Suprapubic skin (tissue), 4 donors: ENCODE results near the gene KAZN. TPM values are rescaled to one million over a fixed set of nuclear protein-coding genes. Genes with fewer than 3 reads are reported as not detected.
A peak's percentile ranks its signal among the peaks of the same experiment; 100 is the strongest.

Source experiments
- DNase-seq, 2 donors: peaks; one replicate each; pipeline ENCODE4 v3.0.0-alpha.2; 2019; ENCODE audit warnings: low spot score in 2 of 2
- H3K27ac ChIP-seq: fragments of 200-600 bp; sonication (generic); one replicate; pipeline ENCODE4 v1.5.1; 2019
- H3K27me3 ChIP-seq: fragments of 200-600 bp; sonication (generic); one replicate; pipeline ENCODE4 v1.5.1; 2019
- H3K36me3 ChIP-seq: fragments of 200-600 bp; sonication (generic); one replicate; pipeline ENCODE4 v1.5.1; 2019
- H3K4me1 ChIP-seq: fragments of 200-600 bp; sonication (generic); one replicate; pipeline ENCODE4 v1.5.1; 2019
- H3K4me3 ChIP-seq: fragments of 200-600 bp; sonication (generic); one replicate; pipeline ENCODE4 v1.5.1; 2019; ENCODE audit warnings: mild to moderate bottlenecking
- H3K9me3 ChIP-seq: fragments of 200-600 bp; sonication (generic); one replicate; pipeline ENCODE4 v1.5.1; 2019
- EP300 ChIP-seq: sonication (generic); formaldehyde crosslinking; IDR thresholded peaks from one replicate; pipeline ENCODE4 v1.6.1; 2017; ENCODE audit warnings: antibody characterized with exemption
- POLR2A ChIP-seq, 2 donors: fragments of 450-650 bp; IDR thresholded peaks; one replicate each; pipeline ENCODE4 v1.6.1; 2017; ENCODE audit warnings: antibody characterized with exemption in 2 of 2, mild to moderate bottlenecking in 2 of 2, moderate library complexity in 2 of 2
- POLR2AphosphoS5 ChIP-seq, 3 donors: sonication (generic); formaldehyde crosslinking; IDR thresholded peaks; one replicate each; pipeline ENCODE4 v1.6.1; 2017; ENCODE audit warnings: antibody characterized with exemption in 3 of 3
- WGBS: methylation state at CpG from one replicate; pipeline ENCODE4 v1.1.5; 2018; 5-methylcytosine and 5-hydroxymethylcytosine counted together
- total RNA-seq, 4 donors: library from RNA; depleted of rRNA; stranded (reverse); fragments of >200 nt; gene quantifications; one replicate each; pipeline ENCODE4 v1.1.0, GENCODE V29; 2016
- TF ChIP-seq, protein P1 (sequence below), 2 donors: fragments of 200-600 bp in 1 of 2; fragments of 450-650 bp in 1 of 2; sonication (generic) in 1 of 2; IDR thresholded peaks; one replicate each; pipeline ENCODE4 v1.5.1; 2016 to 2019; ENCODE audit warnings: antibody characterized with exemption in 2 of 2, mild to moderate bottlenecking in 1 of 2, moderate library complexity in 1 of 2

Gene KAZN
- total RNA-seq, 4 donors from 2014 or later: 29.2 to 37.5 (median 31.7) TPM

DNA sequence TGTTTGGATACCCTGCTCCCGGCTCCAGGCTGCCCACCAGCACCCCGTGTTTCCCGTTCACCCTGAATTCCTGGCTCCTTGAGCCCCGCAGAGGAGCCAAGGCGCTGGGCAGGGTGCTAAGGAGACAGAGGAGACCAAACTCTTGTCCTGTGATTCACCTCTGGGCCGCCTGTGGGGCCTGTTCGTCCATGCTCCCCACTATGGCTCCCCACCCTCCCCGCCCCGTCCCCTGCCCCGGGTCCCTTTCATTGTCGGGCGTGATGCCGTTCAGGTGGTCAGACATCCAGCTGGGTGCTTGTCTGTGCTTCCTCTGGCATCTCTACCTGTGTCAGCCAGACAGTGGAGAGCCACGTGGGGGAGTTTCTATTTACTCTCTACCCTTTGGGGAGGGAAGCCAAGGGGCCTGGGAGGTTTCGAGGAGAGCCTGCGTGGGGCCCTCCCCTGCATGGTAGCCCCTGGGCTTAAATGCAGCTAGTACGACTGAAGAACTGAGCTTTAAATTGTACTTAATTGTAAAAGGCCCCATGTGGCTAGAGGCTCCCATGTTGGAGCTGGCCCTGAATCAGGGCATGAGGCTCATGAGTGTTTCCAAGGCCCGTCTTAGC is 333.7 kb downstream of the KAZN start:
- TF ChIP-seq, protein P1, sequence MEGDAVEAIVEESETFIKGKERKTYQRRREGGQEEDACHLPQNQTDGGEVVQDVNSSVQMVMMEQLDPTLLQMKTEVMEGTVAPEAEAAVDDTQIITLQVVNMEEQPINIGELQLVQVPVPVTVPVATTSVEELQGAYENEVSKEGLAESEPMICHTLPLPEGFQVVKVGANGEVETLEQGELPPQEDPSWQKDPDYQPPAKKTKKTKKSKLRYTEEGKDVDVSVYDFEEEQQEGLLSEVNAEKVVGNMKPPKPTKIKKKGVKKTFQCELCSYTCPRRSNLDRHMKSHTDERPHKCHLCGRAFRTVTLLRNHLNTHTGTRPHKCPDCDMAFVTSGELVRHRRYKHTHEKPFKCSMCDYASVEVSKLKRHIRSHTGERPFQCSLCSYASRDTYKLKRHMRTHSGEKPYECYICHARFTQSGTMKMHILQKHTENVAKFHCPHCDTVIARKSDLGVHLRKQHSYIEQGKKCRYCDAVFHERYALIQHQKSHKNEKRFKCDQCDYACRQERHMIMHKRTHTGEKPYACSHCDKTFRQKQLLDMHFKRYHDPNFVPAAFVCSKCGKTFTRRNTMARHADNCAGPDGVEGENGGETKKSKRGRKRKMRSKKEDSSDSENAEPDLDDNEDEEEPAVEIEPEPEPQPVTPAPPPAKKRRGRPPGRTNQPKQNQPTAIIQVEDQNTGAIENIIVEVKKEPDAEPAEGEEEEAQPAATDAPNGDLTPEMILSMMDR (IDR thresholded peaks at IDR 0.05): no peak
- TF ChIP-seq POLR2AphosphoS5 (IDR thresholded peaks at IDR 0.05) (no peak), EP300 (no peak)
- no peaks in the 10 kb centered on the region for H3K27me3 ChIP-seq
- no peak for DNase-seq
- H3K4me3 ChIP-seq: no peak overlapping the region
- H3K36me3 ChIP-seq: no peaks in the 10 kb centered on the region
- WGBS: 91% methylated on average over 8 of the region's 18 CpGs
- H3K27ac ChIP-seq: no peak overlapping the region
- no peaks in the 10 kb centered on the region for H3K9me3 ChIP-seq
- H3K4me1 ChIP-seq: peaks cover 25% of the 10 kb centered on the region

DNA sequence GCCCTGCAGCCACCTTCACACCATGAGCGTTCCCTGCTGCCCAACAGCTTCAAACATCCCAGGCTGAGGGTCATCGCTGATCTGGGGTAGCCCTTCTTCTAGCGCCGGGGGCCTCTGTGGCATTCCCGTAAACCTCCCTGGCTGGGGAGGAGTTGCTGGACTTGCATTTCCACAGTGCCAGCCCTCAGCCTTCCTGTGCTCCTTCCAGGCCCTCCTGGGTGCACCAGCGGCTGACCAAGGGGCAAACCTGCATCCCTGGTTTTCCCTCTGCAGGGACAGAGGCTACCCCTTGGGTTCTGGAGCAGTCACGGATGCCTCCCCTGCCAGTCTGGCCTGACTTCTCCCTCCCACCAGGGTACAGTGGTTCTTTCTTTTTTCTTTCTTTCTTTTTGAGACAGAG is 336.4 kb downstream of the KAZN start:
- 90% methylated on average over 7 of the region's 7 CpGs for WGBS
- no peak overlapping the region for H3K4me3 ChIP-seq
- no peaks in the 10 kb centered on the region for H3K9me3 ChIP-seq
- no peaks in the 10 kb centered on the region for H3K27me3 ChIP-seq
- no peak for DNase-seq
- no peak for TF ChIP-seq POLR2AphosphoS5 (IDR thresholded peaks at IDR 0.05)
- no peak for TF ChIP-seq EP300
- TF ChIP-seq POLR2A (IDR thresholded peaks at IDR 0.05): no peak
- H3K27ac ChIP-seq: no peak overlapping the region
- no peaks in the 10 kb centered on the region for H3K36me3 ChIP-seq
- peaks cover 18% of the 10 kb centered on the region for H3K4me1 ChIP-seq

DNA sequence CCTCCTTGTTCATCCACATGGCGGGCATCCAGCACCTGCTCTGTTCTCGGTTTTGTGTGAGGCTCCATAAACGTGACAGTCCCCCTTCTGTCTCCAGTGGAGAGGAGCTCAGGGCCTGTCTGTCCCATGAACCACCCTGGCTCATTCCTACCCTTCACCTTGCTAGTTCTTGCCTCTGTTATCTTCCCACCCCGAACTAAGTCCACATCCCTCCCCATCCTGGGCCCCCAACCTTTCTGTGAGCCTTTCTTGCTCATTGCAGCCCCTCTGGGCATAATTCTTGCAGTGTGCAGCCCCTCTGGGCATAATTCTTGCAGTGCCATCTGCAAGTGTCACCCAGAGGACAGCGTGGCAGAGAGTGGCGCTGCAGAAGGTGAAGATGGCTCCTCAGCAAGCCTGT is 338.3 kb downstream of the KAZN start:
- no peaks in the 10 kb centered on the region for H3K9me3 ChIP-seq
- no peaks in the 10 kb centered on the region for H3K36me3 ChIP-seq
- no peaks in the 10 kb centered on the region for H3K27me3 ChIP-seq
- WGBS: 88% methylated on average over 6 of the region's 6 CpGs
- H3K27ac ChIP-seq: no peak overlapping the region
- DNase-seq: no peak
- H3K4me1 ChIP-seq: peaks cover 21% of the 10 kb centered on the region
- no peak for TF ChIP-seq POLR2A (IDR thresholded peaks at IDR 0.05)
- no peak for TF ChIP-seq EP300
- TF ChIP-seq, protein P1 (IDR thresholded peaks at IDR 0.05): no peak
- no peak for TF ChIP-seq POLR2AphosphoS5 (IDR thresholded peaks at IDR 0.05)
- H3K4me3 ChIP-seq: no peak overlapping the region

DNA sequence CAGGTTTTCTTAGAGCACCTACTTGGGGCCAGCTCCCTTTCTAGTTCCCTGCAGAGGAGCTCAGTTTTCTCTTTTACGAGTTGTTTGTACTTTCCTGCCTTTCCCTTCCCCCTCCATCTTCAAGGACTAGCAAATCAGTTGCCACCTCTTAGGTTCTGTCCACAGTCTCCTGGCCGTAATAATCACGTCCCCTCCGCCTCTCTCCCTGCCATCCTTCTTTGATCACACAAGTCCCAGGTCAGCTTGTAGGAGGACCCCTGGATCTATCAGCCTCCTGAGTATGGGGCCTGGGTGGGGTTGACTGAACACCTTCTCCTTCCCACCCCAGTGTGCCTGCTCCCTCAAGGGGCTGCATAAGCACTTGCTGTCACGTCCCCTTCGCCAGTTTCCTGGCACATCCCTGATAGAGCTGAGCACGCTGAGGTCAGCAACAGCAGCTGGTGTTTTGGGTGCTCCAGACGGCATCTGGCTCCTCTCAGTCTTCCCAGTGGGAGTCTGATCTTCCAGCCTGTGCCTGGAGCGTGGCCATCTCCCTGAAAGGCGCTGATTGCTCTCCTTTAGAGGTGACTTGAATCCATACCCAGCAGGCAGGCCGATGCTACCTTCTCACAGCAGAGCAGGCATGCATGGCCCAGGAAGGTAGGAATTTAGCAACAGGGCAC is 338.9 kb downstream of the KAZN start:
- H3K4me3 ChIP-seq: no peak overlapping the region
- 91% methylated on average over 11 of the region's 11 CpGs for WGBS
- peaks cover 25% of the 10 kb centered on the region for H3K4me1 ChIP-seq
- no peak overlapping the region for H3K27ac ChIP-seq
- TF ChIP-seq EP300 (no peak), POLR2AphosphoS5 (IDR thresholded peaks at IDR 0.05) (no peak), POLR2A (IDR thresholded peaks at IDR 0.05) (no peak)
- TF ChIP-seq, protein P1 (IDR thresholded peaks at IDR 0.05): no peak
- no peaks in the 10 kb centered on the region for H3K27me3 ChIP-seq
- no peaks in the 10 kb centered on the region for H3K36me3 ChIP-seq
- DNase-seq: no peak
- no peaks in the 10 kb centered on the region for H3K9me3 ChIP-seq

DNA sequence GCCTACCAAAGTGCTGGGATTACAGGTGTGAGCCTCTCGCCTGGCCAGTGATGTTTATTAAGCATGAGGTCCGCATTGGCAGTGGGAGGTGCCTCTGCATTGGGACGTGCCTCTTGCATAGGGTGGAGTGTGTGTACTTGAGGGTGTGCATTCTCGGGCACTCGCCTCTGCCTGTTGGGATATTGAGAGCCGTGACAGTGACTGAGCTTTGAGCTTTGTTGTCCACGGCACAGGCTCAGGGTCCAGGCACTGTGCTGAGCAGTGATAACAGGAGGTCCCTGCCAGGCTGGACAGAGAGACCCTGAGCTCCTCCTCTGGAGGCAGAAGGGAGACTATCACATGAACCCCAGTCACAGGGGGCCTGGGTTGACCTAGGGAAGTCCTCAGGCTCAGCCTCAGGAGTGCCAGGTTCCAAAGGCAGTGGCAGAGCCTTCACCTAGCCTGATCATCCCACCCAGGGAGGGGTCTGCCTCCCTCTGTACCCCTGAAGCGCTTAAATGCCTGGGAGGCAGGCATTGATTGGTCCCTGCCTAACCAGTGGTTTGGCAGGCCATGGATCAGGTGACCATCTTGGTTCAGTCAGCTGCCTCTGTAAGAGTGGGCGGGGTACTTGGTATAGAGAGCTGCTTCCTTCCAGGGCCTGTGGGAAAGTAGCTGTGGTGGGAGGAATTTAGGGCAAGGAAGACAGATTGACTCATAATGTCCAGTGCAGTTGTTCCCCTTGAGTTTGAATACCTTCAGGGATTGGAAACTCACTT is 341.2 kb downstream of the KAZN start:
- H3K36me3 ChIP-seq: no peaks in the 10 kb centered on the region
- TF ChIP-seq POLR2A (IDR thresholded peaks at IDR 0.05): no peak
- WGBS: 61% methylated on average over 6 of the region's 9 CpGs
- DNase-seq: no peak
- peak overlapping the region; percentile 81 for H3K27ac ChIP-seq
- no peaks in the 10 kb centered on the region for H3K9me3 ChIP-seq
- no peak overlapping the region for H3K4me3 ChIP-seq
- H3K4me1 ChIP-seq: peaks cover 42% of the 10 kb centered on the region
- no peaks in the 10 kb centered on the region for H3K27me3 ChIP-seq

DNA sequence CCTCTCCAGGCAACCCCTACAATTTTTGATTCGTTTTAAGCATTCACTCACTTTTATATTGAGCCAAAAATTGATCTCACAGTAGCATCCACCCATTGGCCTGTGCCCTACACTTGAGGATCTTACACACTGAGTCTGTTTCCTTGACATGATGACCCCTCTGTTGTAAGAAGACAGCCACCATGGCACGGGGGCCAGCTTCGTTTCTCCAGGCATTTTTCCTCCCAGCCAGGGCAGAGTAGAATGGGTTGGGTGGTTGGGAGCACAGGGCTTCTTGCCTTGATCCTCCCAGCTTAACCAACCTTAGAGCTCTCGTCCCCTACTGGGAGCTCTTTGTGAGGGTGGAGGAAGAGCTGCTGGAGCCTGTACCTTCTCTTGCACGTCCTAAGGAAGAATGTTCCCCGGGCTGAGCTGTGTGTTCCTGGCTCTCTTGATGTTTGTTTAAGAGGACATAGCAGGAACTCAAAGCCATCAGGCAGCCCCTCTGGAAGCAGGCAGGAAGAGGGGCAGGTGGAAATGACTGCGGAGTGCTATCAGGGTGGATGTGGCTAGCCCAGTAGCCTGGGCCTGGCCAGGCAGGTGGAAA is 341.9 kb downstream of the KAZN start:
- Histone ChIP-seq H3K36me3 (no peaks in the 10 kb centered on the region), H3K4me3 (no peak overlapping the region), H3K9me3 (no peaks in the 10 kb centered on the region), H3K27ac (peak overlapping the region; percentile 81), H3K27me3 (no peaks in the 10 kb centered on the region), H3K4me1 (peaks cover 48% of the 10 kb centered on the region)
- no peak for DNase-seq
- TF ChIP-seq, protein P1 (IDR thresholded peaks at IDR 0.05): no peak
- TF ChIP-seq EP300: no peak
- no peak for TF ChIP-seq POLR2AphosphoS5 (IDR thresholded peaks at IDR 0.05)
- TF ChIP-seq POLR2A (IDR thresholded peaks at IDR 0.05): no peak
- 69% methylated on average over 7 of the region's 7 CpGs for WGBS
